Endothelial cell of umbilical vein (primary cell): Measurements from ENCODE around the gene KBTBD6. TPM values are rescaled to one million over a fixed set of nuclear protein-coding genes. Genes with fewer than 3 reads are reported as not detected.

Source experiments
- BruUV-seq: library from RNA; stranded (reverse); fragments of 400-500 nt; replicated peaks from 2 replicates; lab custom pipeline; 2021; lab: Mats Ljungman, UMichigan
- CTCF ChIA-PET: fragments of 300-600, 350-600 bp; sonication (Branson Sonifier 250); formaldehyde crosslinking; loops from one replicate; lab custom pipeline; 2021; ENCODE audit warnings: antibody characterized with exemption, inconsistent platforms; lab: Charles Lee
- POLR2A ChIA-PET: fragments of 300-600, 350-600 bp; sonication (Branson Sonifier 250); formaldehyde crosslinking; loops from one replicate; lab custom pipeline; 2021; ENCODE audit warnings: antibody characterized with exemption, inconsistent platforms; lab: Charles Lee
- DNase-seq: peaks from one replicate; pipeline ENCODE4 v3.0.0-alpha.2; 2011; ENCODE audit warnings: low read depth, low spot score
- FAIRE-seq: peaks from 2 replicates; lab custom pipeline; 2011; peaks lifted over from hg19 to GRCh38; lab: Jason Lieb, UNC
- H2AFZ ChIP-seq: 2 replicates; pipeline ENCODE4 v1.6.0; 2012; ENCODE audit warnings: low read depth, low read length, control low read depth, inconsistent platforms
- H3K27ac ChIP-seq: 2 replicates; pipeline ENCODE4 v1.5.1; 2011; ENCODE audit warnings: low read depth, mild to moderate bottlenecking, control low read depth, low read length, moderate library complexity; ENCODE audit not compliant: insufficient read depth
- H3K27me3 ChIP-seq, 2 experiments: 2 replicates each; pipeline versions ENCODE4 v1.6.0 to v1.6.1; 2011; ENCODE audit warnings: low read length in 2 of 2, mixed read lengths in 1 of 2; ENCODE audit not compliant: control insufficient read depth in 2 of 2, insufficient read depth in 2 of 2
- H3K36me3 ChIP-seq, 2 experiments: 2 replicates in 1 of 2; 3 replicates in 1 of 2; pipeline ENCODE4 v1.5.1; 2011; ENCODE audit warnings: low read length in 2 of 2, mild to moderate bottlenecking in 1 of 2, moderate library complexity in 1 of 2; ENCODE audit not compliant: control insufficient read depth in 2 of 2, insufficient read depth in 2 of 2; ENCODE audit errors: extremely low read depth in 1 of 2
- H3K4me1 ChIP-seq: 3 replicates; pipeline ENCODE4 v1.5.1; 2011; ENCODE audit warnings: mild to moderate bottlenecking, low read length; ENCODE audit not compliant: control insufficient read depth, insufficient read depth; ENCODE audit errors: extremely low read depth
- H3K4me2 ChIP-seq: 2 replicates; pipeline ENCODE4 v1.6.1; 2011; ENCODE audit warnings: low read length, control low read depth, mixed read lengths; ENCODE audit not compliant: insufficient read depth
- H3K4me3 ChIP-seq, 3 experiments: fragments of 200-600 bp in 1 of 3; sonication (generic), shearing (Covaris generic) in 1 of 3; replicated peaks in 1 of 3; 2 replicates each; pipeline ENCODE4 v1.5.1; 2011 to 2016; ENCODE audit warnings: control low read depth in 3 of 3, low read length in 3 of 3, mild to moderate bottlenecking in 2 of 3, inconsistent platforms in 1 of 3, low read depth in 1 of 3, moderate library complexity in 1 of 3; ENCODE audit not compliant: insufficient read depth in 1 of 3
- H3K79me2 ChIP-seq: 2 replicates; pipeline ENCODE4 v1.6.0; 2012; ENCODE audit warnings: low read length, inconsistent platforms; ENCODE audit not compliant: control insufficient read depth, insufficient read depth
- H3K9ac ChIP-seq: replicated peaks from 2 replicates; pipeline ENCODE3; 2011; ENCODE audit warnings: low read length, control low read depth; ENCODE audit not compliant: insufficient read depth; ENCODE audit errors: extremely low read depth
- H3K9me1 ChIP-seq: replicated peaks from 3 replicates; pipeline ENCODE4 v1.6.0; 2011; ENCODE audit warnings: mild to moderate bottlenecking, low read length; ENCODE audit not compliant: control insufficient read depth, insufficient read depth; ENCODE audit errors: extremely low read depth
- H3K9me3 ChIP-seq: replicated peaks from 2 replicates; pipeline ENCODE4 v1.5.1; 2012; ENCODE audit warnings: low read length, inconsistent platforms; ENCODE audit not compliant: control insufficient read depth, insufficient read depth
- H4K20me1 ChIP-seq: replicated peaks from 2 replicates; pipeline ENCODE3; 2011; ENCODE audit warnings: mild to moderate bottlenecking, low read length; ENCODE audit not compliant: control insufficient read depth, insufficient read depth; ENCODE audit errors: extremely low read depth
- CTCF ChIP-seq, 2 donors: IDR thresholded peaks; 1 replicate in 1 of 2; 2 replicates in 1 of 2; pipeline ENCODE4 v1.5.1; 2011; ENCODE audit warnings: low read length in 2 of 2, mild to moderate bottlenecking in 2 of 2, moderate library complexity in 2 of 2, control low read depth in 1 of 2, inconsistent platforms in 1 of 2, low read depth in 1 of 2; ENCODE audit not compliant: insufficient read depth in 1 of 2; ENCODE audit errors: extremely low read depth in 1 of 2
- EZH2 ChIP-seq: IDR thresholded peaks from 2 replicates; pipeline ENCODE4 v1.6.1; 2012; ENCODE audit warnings: borderline replicate concordance, low read depth, mild to moderate bottlenecking, moderate library complexity, low read length, inconsistent platforms; ENCODE audit not compliant: severe bottlenecking
- FOS ChIP-seq: IDR thresholded peaks from 2 replicates; pipeline ENCODE4 v1.6.1; 2011; ENCODE audit warnings: mild to moderate bottlenecking, low read length, moderate library complexity, borderline replicate concordance; ENCODE audit not compliant: insufficient read depth
- GATA2 ChIP-seq: IDR thresholded peaks from 2 replicates; pipeline ENCODE4 v1.7.0; 2011; ENCODE audit warnings: low read depth, mild to moderate bottlenecking, moderate library complexity, mixed read lengths, low read length; ENCODE audit not compliant: insufficient read length, insufficient read depth
- JUN ChIP-seq: IDR thresholded peaks from 2 replicates; pipeline ENCODE4 v1.6.1; 2011; ENCODE audit warnings: borderline replicate concordance, low read depth; ENCODE audit not compliant: insufficient read length, insufficient read depth
- MAX ChIP-seq: IDR thresholded peaks from 2 replicates; pipeline ENCODE4 v1.6.1; 2011; ENCODE audit not compliant: insufficient read depth, insufficient read length
- MYC ChIP-seq: IDR thresholded peaks from one replicate; pipeline ENCODE4 v1.6.1; 2011; ENCODE audit warnings: mild to moderate bottlenecking, low read depth, low read length
- POLR2A ChIP-seq: IDR thresholded peaks from 2 replicates; pipeline ENCODE4 v1.6.1; 2012; ENCODE audit warnings: low read depth, mild to moderate bottlenecking, control low read depth, low read length
- POLR2AphosphoS5 ChIP-seq: IDR thresholded peaks from 2 replicates; pipeline ENCODE4 v1.6.1; 2012; ENCODE audit warnings: low read depth, mild to moderate bottlenecking, control low read depth, low read length, moderate library complexity; ENCODE audit not compliant: insufficient read depth
- dilution Hi-C: fragments of 300-500 bp; cut with MboI; formaldehyde crosslinking; loops from one replicate; pipeline ENCODE4 v1.15.0; 2019; ENCODE audit warnings: low sequenced_read_pairs; ENCODE audit not compliant: extremely low pct_ligation_motif_present
- intact Hi-C: fragments of 100-400 bp; cut with micrococcal nuclease; formaldehyde crosslinking; loops from one replicate; pipeline ENCODE4 v1.10.0; 2022
- polyA plus RNA-seq, 4 experiments: library from polyadenylated mRNA; depleted of rRNA in 3 of 4; stranded (reverse) in 3 of 4; unstranded in 1 of 4; fragments of >200 nt; gene quantifications; 2 replicates each; pipeline versions ENCODE4 v1.2.1 to v1.2.3, GENCODE V29; 2011 to 2012; ENCODE audit warnings: missing spikeins in 1 of 4
- total RNA-seq: library from RNA; stranded (reverse); gene quantifications from 2 replicates; pipeline ENCODE4 v1.2.3, GENCODE V29; 2021

Gene KBTBD6
- total and polyA plus RNA-seq, 2 donors (not counting 3 experiments of a cell fraction or from before 2014, with no cell fraction given), result 2.6 to 6.6 TPM

GRCh38 chr13:41150058-41150457, 17.5 kb upstream of the KBTBD6 start:
- Histone ChIP-seq H3K9me3 (peaks cover 5% of the 10 kb centered on the region), H3K4me1 (no peaks in the 10 kb centered on the region), H4K20me1 (no peaks in the 10 kb centered on the region), H3K27ac (no peak overlapping the region), H3K36me3 (no peaks in the 10 kb centered on the region), H3K4me3 (no peak overlapping the region), H2AFZ (no peak overlapping the region), H3K27me3 (no peaks in the 10 kb centered on the region), H3K4me2 (no peak overlapping the region), H3K79me2 (no peaks in the 10 kb centered on the region), H3K9ac (no peak overlapping the region), H3K9me1 (no peaks in the 10 kb centered on the region)
- TF ChIP-seq GATA2 (no peak), FOS (no peak), CTCF (IDR thresholded peaks at IDR 0.05; ENCODE audit: extremely low read depth in 1 of 2, insufficient read depth in 1 of 2, low read depth in 1 of 2, low read length in 2 of 2) (no peak), EZH2 (no peak), MAX (no peak), JUN (no peak), MYC (no peak), POLR2AphosphoS5 (no peak), POLR2A (no peak)
- no TSS peak for BruUV-seq
- intact Hi-C loops (no loop called here), dilution Hi-C loops (no loop called here)
- no peak for DNase-seq
- ChIA-PET POLR2A (no interaction called here), CTCF (no interaction called here)
- FAIRE-seq, result no peak
